Activated CD4-positive, alpha-beta T cell treated with anti-CD3 and anti-CD28 coated beads, Interleukin-2, amount 50 U/mL, for 16 hours (primary cell): ENCODE data around the gene TTLL11.
"Not testable (repeated sequence)": the region's sequence is repeated elsewhere in the genome, so short reads cannot be mapped to it uniquely, and the experiment has no call there.

ENCODE experiments used
- DNase-seq: peaks from one replicate; pipeline ENCODE4 v3.0.0-alpha.2; 2020

The TTLL11 gene

GRCh38 chr9:122076117-122076516 lies 17.0 kb downstream of the TTLL11 start:
- DNase-seq = no peak

GRCh38 chr9:122075135-122076030 lies 17.7 kb downstream of the TTLL11 start:
- no peak for DNase-seq

GRCh38 chr9:122071715-122072114 lies 21.4 kb downstream of the TTLL11 start:
- DNase-seq = no peak

- DNase-seq = no peak
Measured at GRCh38 chr9:122070728-122071515, 22.2 kb downstream of the TTLL11 start.

- not testable (repeated sequence) for DNase-seq
Measured at GRCh38 chr9:122066680-122067079, 26.4 kb downstream of the TTLL11 start.

- no peak for DNase-seq
Measured at GRCh38 chr9:122065923-122066629, 27.0 kb downstream of the TTLL11 start.

- no peak for DNase-seq
Measured at GRCh38 chr9:122060481-122060880, 32.6 kb downstream of the TTLL11 start.

- no peak for DNase-seq
Measured at GRCh38 chr9:122059955-122060324, 33.2 kb downstream of the TTLL11 start.

GRCh38 chr9:122059214-122059954 lies 33.7 kb downstream of the TTLL11 start:
- no peak for DNase-seq

- DNase-seq = no peak
Measured at GRCh38 chr9:122058709-122059108, 34.4 kb downstream of the TTLL11 start.

- DNase-seq = no peak
Measured at GRCh38 chr9:122058051-122058450, 35.1 kb downstream of the TTLL11 start.

GRCh38 chr9:122057211-122057610 lies 35.9 kb downstream of the TTLL11 start:
- no peak for DNase-seq

GRCh38 chr9:122056484-122056883 lies 36.6 kb downstream of the TTLL11 start:
- DNase-seq = no peak

- DNase-seq = no peak
Measured at GRCh38 chr9:122055701-122056100, 37.4 kb downstream of the TTLL11 start.

GRCh38 chr9:122053567-122054350 lies 39.3 kb downstream of the TTLL11 start:
- no peak for DNase-seq

- no peak for DNase-seq
Measured at GRCh38 chr9:122053064-122053463, 40.0 kb downstream of the TTLL11 start.

GRCh38 chr9:122051351-122052321 lies 41.5 kb downstream of the TTLL11 start:
- DNase-seq = peak; percentile 46

GRCh38 chr9:122050167-122050566 lies 42.9 kb downstream of the TTLL11 start:
- DNase-seq = no peak

- DNase-seq = no peak
Measured at GRCh38 chr9:122042056-122042455, 51.1 kb downstream of the TTLL11 start.

GRCh38 chr9:122040561-122041242 lies 52.4 kb downstream of the TTLL11 start:
- no peak for DNase-seq
